CD14-positive monocyte (primary cell): ENCODE results near the gene LINC00237. TPM values are rescaled to one million over a fixed set of nuclear protein-coding genes. Genes with fewer than 3 reads are reported as not detected.

Experiments used
- DNase-seq, 3 donors: peaks; one replicate each; pipeline ENCODE4 v3.0.0-alpha.2; 2011 to 2022
- H2AFZ ChIP-seq: 2 replicates; pipeline ENCODE4 v1.6.0; 2012; ENCODE audit warnings: mild to moderate bottlenecking, low read depth, low read length, inconsistent platforms; ENCODE audit not compliant: insufficient read depth, poor library complexity, severe bottlenecking
- H3K27ac ChIP-seq, 2 donors: 1 replicate in 1 of 2; 2 replicates in 1 of 2; pipeline ENCODE4 v1.5.1; 2012 to 2013; ENCODE audit warnings: low read length in 2 of 2, control low read depth in 1 of 2, inconsistent platforms in 1 of 2, low read depth in 1 of 2, mild to moderate bottlenecking in 1 of 2
- H3K27me3 ChIP-seq, 2 donors: one replicate each; pipeline versions ENCODE4 v1.6.0 to v1.6.1; 2011 to 2013; ENCODE audit warnings: low read length in 2 of 2; ENCODE audit not compliant: control insufficient read depth in 2 of 2, insufficient read depth in 2 of 2
- H3K36me3 ChIP-seq, 2 donors: replicated peaks in 1 of 2; 1 replicate in 1 of 2; 2 replicates in 1 of 2; pipeline versions ENCODE4 v1.5.1 to v1.6.1; 2012 to 2013; ENCODE audit warnings: low read length in 2 of 2, control low read depth in 1 of 2, inconsistent platforms in 1 of 2, mild to moderate bottlenecking in 1 of 2; ENCODE audit not compliant: insufficient read depth in 2 of 2, control insufficient read depth in 1 of 2
- H3K4me1 ChIP-seq, 2 donors: 1 replicate in 1 of 2; 2 replicates in 1 of 2; pipeline versions ENCODE4 v1.5.1 to v1.6.1; 2012 to 2013; ENCODE audit warnings: low read length in 2 of 2, control low read depth in 1 of 2, inconsistent platforms in 1 of 2, mild to moderate bottlenecking in 1 of 2, moderate library complexity in 1 of 2; ENCODE audit not compliant: insufficient read depth in 2 of 2, control insufficient read depth in 1 of 2
- H3K4me2 ChIP-seq: replicated peaks from 2 replicates; pipeline ENCODE3; 2012; ENCODE audit warnings: low read length, moderate library complexity, mild to moderate bottlenecking; ENCODE audit not compliant: poor library complexity, severe bottlenecking; ENCODE audit errors: extremely low read depth
- H3K4me3 ChIP-seq, 3 experiments: fragments of 200-600 bp in 1 of 3; sonication (generic) in 1 of 3; replicated peaks in 1 of 3; 1 replicate in 2 of 3; 2 replicates in 1 of 3; pipeline ENCODE4 v1.5.1; 2011 to 2013; ENCODE audit warnings: low read length in 3 of 3, mild to moderate bottlenecking in 3 of 3, control low read depth in 2 of 3, low read depth in 2 of 3, inconsistent platforms in 1 of 3, moderate library complexity in 1 of 3
- H3K79me2 ChIP-seq: 2 replicates; pipeline ENCODE4 v1.6.0; 2012; ENCODE audit warnings: mild to moderate bottlenecking, control low read depth, inconsistent platforms, low read length, moderate library complexity; ENCODE audit not compliant: insufficient read depth
- H3K9ac ChIP-seq: 2 replicates; pipeline ENCODE4 v1.6.0; 2017; ENCODE audit warnings: low read length, mild to moderate bottlenecking; ENCODE audit not compliant: insufficient read depth, poor library complexity, severe bottlenecking
- H3K9me3 ChIP-seq, 2 donors: replicated peaks in 1 of 2; 1 replicate in 1 of 2; 2 replicates in 1 of 2; pipeline versions ENCODE4 v1.5.1 to v1.6.1; 2012 to 2013; ENCODE audit warnings: low read length in 2 of 2, control low read depth in 1 of 2; ENCODE audit not compliant: control insufficient read depth in 1 of 2, insufficient read depth in 1 of 2
- H4K20me1 ChIP-seq: 2 replicates; pipeline ENCODE4 v1.6.0; 2012; ENCODE audit warnings: mild to moderate bottlenecking, low read length, control low read depth, moderate library complexity; ENCODE audit not compliant: insufficient read depth
- H3K27ac Mint-ChIP-seq, 7 donors: one replicate each; pipeline ENCODE4 v1.8.0; 2020; ENCODE audit warnings: mild to moderate bottlenecking in 7 of 7, mixed read lengths in 7 of 7, moderate library complexity in 6 of 7, inconsistent platforms in 2 of 7
- H3K27me3 Mint-ChIP-seq, 3 donors: one replicate each; pipeline ENCODE4 v1.8.0; 2021 to 2022; ENCODE audit warnings: low read depth in 3 of 3, mild to moderate bottlenecking in 3 of 3, mixed read lengths in 3 of 3, moderate library complexity in 3 of 3, inconsistent platforms in 1 of 3
- H3K36me3 Mint-ChIP-seq, 2 donors: one replicate each; pipeline ENCODE4 v1.8.0; 2020; ENCODE audit warnings: mixed read lengths in 2 of 2, inconsistent platforms in 1 of 2, mild to moderate bottlenecking in 1 of 2
- H3K4me1 Mint-ChIP-seq: one replicate; pipeline ENCODE4 v1.8.0; 2020; ENCODE audit warnings: mild to moderate bottlenecking, mixed read lengths
- H3K4me3 Mint-ChIP-seq, 2 donors: one replicate each; pipeline ENCODE4 v1.8.0; 2020; ENCODE audit warnings: mild to moderate bottlenecking in 2 of 2, mixed read lengths in 2 of 2, moderate library complexity in 1 of 2
- H3K9me3 Mint-ChIP-seq, 7 donors: one replicate each; pipeline ENCODE4 v1.8.0; 2020 to 2022; ENCODE audit warnings: mixed read lengths in 7 of 7, mild to moderate bottlenecking in 6 of 7, moderate library complexity in 6 of 7, inconsistent platforms in 2 of 7
- WGBS: methylation state at CpG from one replicate; pipeline ENCODE4 v1.1.5; 2013; ENCODE audit warnings: missing lambda C conversion rate; ENCODE audit not compliant: insufficient coverage; 5-methylcytosine and 5-hydroxymethylcytosine counted together
- intact Hi-C, 2 donors: fragments of 100-400 bp; cut with micrococcal nuclease; formaldehyde crosslinking; loops; one replicate each; pipeline versions ENCODE4 v1.15.0 to v1.15.1; 2023
- polyA plus RNA-seq, 3 donors: library from polyadenylated mRNA; depleted of rRNA in 1 of 3; unstranded in 2 of 3; stranded (reverse) in 1 of 3; fragments of 300-500 nt in 2 of 3; fragments of >200 nt in 1 of 3; fragmentation: Illumina TruSeq in 2 of 3; gene quantifications; 1 replicate in 2 of 3; 2 replicates in 1 of 3; pipeline ENCODE4 v1.2.3, GENCODE V29; 2012 to 2021
- TF ChIP-seq, protein P1 (sequence below): fragments of 200-600 bp; IDR thresholded peaks from one replicate; pipeline ENCODE4 v1.8.0; 2022; ENCODE audit warnings: antibody characterized with exemption, mild to moderate bottlenecking

The LINC00237 gene
- polyA plus RNA-seq, 3 donors, result 0.31 to 0.39 TPM; not detected in 1

DNA sequence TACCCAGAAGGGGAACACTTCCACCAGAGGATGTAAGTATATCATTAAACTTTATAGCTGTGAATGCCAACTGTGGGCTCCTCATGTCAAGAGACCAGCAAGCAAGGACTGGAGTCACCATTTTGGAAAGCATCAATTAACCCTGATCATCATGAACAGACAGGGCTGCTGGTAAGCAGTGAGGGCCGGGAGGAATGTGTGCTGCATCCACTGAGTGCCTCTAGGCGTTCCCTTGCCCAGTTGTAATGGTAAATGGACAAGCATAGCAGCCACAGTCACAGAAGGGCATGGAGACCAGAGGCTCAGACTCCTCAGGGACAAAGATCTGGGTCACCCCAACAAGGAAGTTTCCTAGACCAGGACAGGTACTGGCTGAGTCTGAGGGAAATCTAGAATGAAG lies 23.6 kb downstream of the LINC00237 start:
- peaks cover 43 to 50% (median 47%) of the 10 kb centered on the region in 3 donors for H3K27me3 Mint-ChIP-seq

DNA sequence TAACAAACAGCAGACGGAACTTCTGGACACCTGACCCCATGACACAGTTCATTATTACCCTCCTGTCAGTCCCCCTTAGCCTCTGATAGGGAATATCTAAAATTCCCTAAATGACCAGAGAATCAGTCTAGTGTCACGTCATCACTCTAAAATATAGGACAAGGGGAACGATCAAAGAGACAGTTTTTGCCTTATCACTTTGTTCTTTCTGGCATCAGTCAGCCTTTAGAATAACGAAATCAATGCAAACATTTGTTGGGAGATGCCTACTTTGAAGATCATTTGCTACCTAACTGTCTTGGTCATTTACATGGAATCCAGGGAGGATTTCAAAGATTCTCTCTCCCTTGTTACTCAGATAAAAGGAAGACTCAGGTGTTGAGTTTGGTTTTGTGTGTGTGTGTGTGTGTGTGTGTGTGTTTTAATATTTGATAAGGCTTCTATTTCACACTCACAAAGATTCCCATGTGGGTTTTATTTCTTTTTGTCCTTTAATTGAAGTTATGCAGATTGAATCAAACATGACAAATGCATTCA lies 28.3 kb downstream of the LINC00237 start:
- Mint-ChIP-seq H3K36me3 (no peaks in the 10 kb centered on the region), H3K4me3 (no peak overlapping the region), H3K27ac (no peak overlapping the region), H3K4me1 (peaks cover 4% of the 10 kb centered on the region), H3K9me3 (peaks cover 0 to 3% (median 0%) of the 10 kb centered on the region in 7 donors), H3K27me3 (peaks cover 31 to 50% (median 39%) of the 10 kb centered on the region in 3 donors)
- Histone ChIP-seq H2AFZ (no peak overlapping the region), H3K4me1 (no peaks in the 10 kb centered on the region), H3K4me2 (no peak overlapping the region), H3K9ac (no peak overlapping the region), H3K4me3 (no peak overlapping the region), H3K9me3 (no peaks in the 10 kb centered on the region), H3K36me3 (no peaks in the 10 kb centered on the region), H3K79me2 (no peaks in the 10 kb centered on the region), H3K27ac (no peak overlapping the region), H4K20me1 (no peaks in the 10 kb centered on the region), H3K27me3 (peaks cover 8 to 20% of the 10 kb centered on the region in 2 donors)
- TF ChIP-seq, protein P1, sequence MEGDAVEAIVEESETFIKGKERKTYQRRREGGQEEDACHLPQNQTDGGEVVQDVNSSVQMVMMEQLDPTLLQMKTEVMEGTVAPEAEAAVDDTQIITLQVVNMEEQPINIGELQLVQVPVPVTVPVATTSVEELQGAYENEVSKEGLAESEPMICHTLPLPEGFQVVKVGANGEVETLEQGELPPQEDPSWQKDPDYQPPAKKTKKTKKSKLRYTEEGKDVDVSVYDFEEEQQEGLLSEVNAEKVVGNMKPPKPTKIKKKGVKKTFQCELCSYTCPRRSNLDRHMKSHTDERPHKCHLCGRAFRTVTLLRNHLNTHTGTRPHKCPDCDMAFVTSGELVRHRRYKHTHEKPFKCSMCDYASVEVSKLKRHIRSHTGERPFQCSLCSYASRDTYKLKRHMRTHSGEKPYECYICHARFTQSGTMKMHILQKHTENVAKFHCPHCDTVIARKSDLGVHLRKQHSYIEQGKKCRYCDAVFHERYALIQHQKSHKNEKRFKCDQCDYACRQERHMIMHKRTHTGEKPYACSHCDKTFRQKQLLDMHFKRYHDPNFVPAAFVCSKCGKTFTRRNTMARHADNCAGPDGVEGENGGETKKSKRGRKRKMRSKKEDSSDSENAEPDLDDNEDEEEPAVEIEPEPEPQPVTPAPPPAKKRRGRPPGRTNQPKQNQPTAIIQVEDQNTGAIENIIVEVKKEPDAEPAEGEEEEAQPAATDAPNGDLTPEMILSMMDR, result no peak
- intact Hi-C loops, result no loop called here
- no peak for DNase-seq
- 84% methylated on average over 3 of the region's 4 CpGs for WGBS

More for the DNA sequence above, 23.6 kb downstream of the LINC00237 start:
- H3K36me3 Mint-ChIP-seq, result no peaks in the 10 kb centered on the region
- H3K4me3 Mint-ChIP-seq, result no peak overlapping the region
- H3K4me3 ChIP-seq, result no peak overlapping the region
- H3K27me3 ChIP-seq, result peaks cover 12 to 26% of the 10 kb centered on the region in 2 donors
- no peaks in the 10 kb centered on the region for H3K79me2 ChIP-seq
- no peaks in the 10 kb centered on the region for H3K9me3 ChIP-seq
- H2AFZ ChIP-seq, result no peak overlapping the region
- H3K9ac ChIP-seq, result no peak overlapping the region
- H3K27ac Mint-ChIP-seq, result peak overlapping the region in 1 of 7 donors; percentile 36
- intact Hi-C loops, result no loop called here
- peaks cover 6% of the 10 kb centered on the region for H3K4me1 Mint-ChIP-seq
- H4K20me1 ChIP-seq, result no peaks in the 10 kb centered on the region
- 46% methylated on average over 2 of the region's 2 CpGs for WGBS
- DNase-seq, result no peak
- H3K36me3 ChIP-seq, result no peaks in the 10 kb centered on the region
- H3K4me1 ChIP-seq, result no peaks in the 10 kb centered on the region
- TF ChIP-seq, protein P1, result no peak
- no peak overlapping the region for H3K27ac ChIP-seq
- no peak overlapping the region for H3K4me2 ChIP-seq
- H3K9me3 Mint-ChIP-seq, result peaks cover 0 to 1% (median 0%) of the 10 kb centered on the region in 7 donors
